ENCODE data around the gene AUNIP.

Gene AUNIP

GRCh38 chr1:25895365-25895990 is 36.2 kb upstream of the AUNIP start:
- ATAC-seq: peak; percentile 98
- H3K36me3 Mint-ChIP-seq: peaks cover 10% of the 10 kb centered on the region
- no peaks in the 10 kb centered on the region for H3K27me3 Mint-ChIP-seq
- no peaks in the 10 kb centered on the region for H3K9me3 Mint-ChIP-seq
- peak overlapping the region; percentile 73 for H3K27ac Mint-ChIP-seq
- peaks cover 9% of the 10 kb centered on the region for H3K4me1 Mint-ChIP-seq
- H3K4me3 Mint-ChIP-seq: peak overlapping the region; percentile 11

GRCh38 chr1:25893116-25893515 is 33.9 kb upstream of the AUNIP start:
- H3K4me1 Mint-ChIP-seq: peaks cover 9% of the 10 kb centered on the region
- no peak overlapping the region for H3K27ac Mint-ChIP-seq
- no peak for ATAC-seq
- H3K27me3 Mint-ChIP-seq: no peaks in the 10 kb centered on the region
- H3K4me3 Mint-ChIP-seq: no peak overlapping the region
- H3K9me3 Mint-ChIP-seq: no peaks in the 10 kb centered on the region
- H3K36me3 Mint-ChIP-seq: peaks cover 5% of the 10 kb centered on the region

GRCh38 chr1:25891606-25892005 is 32.3 kb upstream of the AUNIP start:
- Mint-ChIP-seq H3K4me1 (peaks cover 9% of the 10 kb centered on the region), H3K4me3 (no peak overlapping the region), H3K27ac (no peak overlapping the region), H3K27me3 (no peaks in the 10 kb centered on the region), H3K36me3 (no peaks in the 10 kb centered on the region), H3K9me3 (no peaks in the 10 kb centered on the region)
- ATAC-seq: no peak

GRCh38 chr1:25890239-25891034 is 31.2 kb upstream of the AUNIP start:
- Mint-ChIP-seq H3K4me1 (peaks cover 6% of the 10 kb centered on the region), H3K27me3 (no peaks in the 10 kb centered on the region), H3K27ac (no peak overlapping the region), H3K36me3 (no peaks in the 10 kb centered on the region), H3K9me3 (no peaks in the 10 kb centered on the region), H3K4me3 (no peak overlapping the region)
- no peak for ATAC-seq

- no peaks in the 10 kb centered on the region for H3K27me3 Mint-ChIP-seq
- no peaks in the 10 kb centered on the region for H3K36me3 Mint-ChIP-seq
- no peak overlapping the region for H3K27ac Mint-ChIP-seq
- no peak overlapping the region for H3K4me3 Mint-ChIP-seq
- H3K9me3 Mint-ChIP-seq: no peaks in the 10 kb centered on the region
- no peaks in the 10 kb centered on the region for H3K4me1 Mint-ChIP-seq
- no peak for ATAC-seq
Observed at GRCh38 chr1:25889470-25889869, 30.2 kb upstream of the AUNIP start.

GRCh38 chr1:25888426-25888987 is 29.2 kb upstream of the AUNIP start:
- Mint-ChIP-seq H3K4me1 (no peaks in the 10 kb centered on the region), H3K4me3 (no peak overlapping the region), H3K27ac (no peak overlapping the region), H3K27me3 (no peaks in the 10 kb centered on the region), H3K9me3 (no peaks in the 10 kb centered on the region), H3K36me3 (no peaks in the 10 kb centered on the region)
- ATAC-seq: no peak

GRCh38 chr1:25885602-25886001 is 26.3 kb upstream of the AUNIP start:
- no peaks in the 10 kb centered on the region for H3K27me3 Mint-ChIP-seq
- no peak overlapping the region for H3K4me3 Mint-ChIP-seq
- H3K9me3 Mint-ChIP-seq: no peaks in the 10 kb centered on the region
- no peak overlapping the region for H3K27ac Mint-ChIP-seq
- no peak for ATAC-seq
- H3K36me3 Mint-ChIP-seq: no peaks in the 10 kb centered on the region
- no peaks in the 10 kb centered on the region for H3K4me1 Mint-ChIP-seq

- H3K36me3 Mint-ChIP-seq: no peaks in the 10 kb centered on the region
- peaks cover 4% of the 10 kb centered on the region for H3K4me1 Mint-ChIP-seq
- H3K27ac Mint-ChIP-seq: no peak overlapping the region
- no peaks in the 10 kb centered on the region for H3K27me3 Mint-ChIP-seq
- no peak overlapping the region for H3K4me3 Mint-ChIP-seq
- ATAC-seq: no peak
- H3K9me3 Mint-ChIP-seq: no peaks in the 10 kb centered on the region
Observed at GRCh38 chr1:25881266-25881665, 22.0 kb upstream of the AUNIP start.

GRCh38 chr1:25880518-25880917 is 21.3 kb upstream of the AUNIP start:
- H3K27me3 Mint-ChIP-seq: no peaks in the 10 kb centered on the region
- no peak overlapping the region for H3K27ac Mint-ChIP-seq
- no peak for ATAC-seq
- H3K4me1 Mint-ChIP-seq: peaks cover 9% of the 10 kb centered on the region
- H3K4me3 Mint-ChIP-seq: no peak overlapping the region
- no peaks in the 10 kb centered on the region for H3K36me3 Mint-ChIP-seq
- no peaks in the 10 kb centered on the region for H3K9me3 Mint-ChIP-seq

- H3K27me3 Mint-ChIP-seq: no peaks in the 10 kb centered on the region
Observed at GRCh38 chr1:25879675-25880074, 20.4 kb upstream of the AUNIP start.

GRCh38 chr1:25878690-25879089 is 19.4 kb upstream of the AUNIP start:
- no peaks in the 10 kb centered on the region for H3K9me3 Mint-ChIP-seq
- no peak overlapping the region for H3K4me3 Mint-ChIP-seq
- ATAC-seq: no peak
- H3K27ac Mint-ChIP-seq: no peak overlapping the region
- H3K27me3 Mint-ChIP-seq: no peaks in the 10 kb centered on the region
- H3K4me1 Mint-ChIP-seq: peaks cover 22% of the 10 kb centered on the region
- no peaks in the 10 kb centered on the region for H3K36me3 Mint-ChIP-seq

More at GRCh38 chr1:25879675-25880074, 20.4 kb upstream of the AUNIP start:
- Mint-ChIP-seq H3K36me3 (no peaks in the 10 kb centered on the region), H3K4me1 (peaks cover 16% of the 10 kb centered on the region), H3K9me3 (no peaks in the 10 kb centered on the region), H3K27ac (no peak overlapping the region), H3K4me3 (no peak overlapping the region)
- ATAC-seq: no peak

- Mint-ChIP-seq H3K36me3 (no peaks in the 10 kb centered on the region), H3K9me3 (no peaks in the 10 kb centered on the region), H3K4me1 (peaks cover 37% of the 10 kb centered on the region), H3K4me3 (no peak overlapping the region), H3K27ac (no peak overlapping the region), H3K27me3 (no peaks in the 10 kb centered on the region)
- no peak for ATAC-seq
Observed at GRCh38 chr1:25877155-25877554, 17.9 kb upstream of the AUNIP start.

- H3K36me3 Mint-ChIP-seq: no peaks in the 10 kb centered on the region
- ATAC-seq: no peak
Observed at GRCh38 chr1:25876693-25877077, 17.4 kb upstream of the AUNIP start.

GRCh38 chr1:25875856-25876692 is 16.8 kb upstream of the AUNIP start:
- Mint-ChIP-seq H3K36me3 (no peaks in the 10 kb centered on the region), H3K4me1 (peaks cover 46% of the 10 kb centered on the region), H3K4me3 (peak overlapping the region; percentile 80), H3K9me3 (no peaks in the 10 kb centered on the region), H3K27me3 (no peaks in the 10 kb centered on the region), H3K27ac (peak overlapping the region; percentile 74)
- peak; percentile 61 for ATAC-seq

More at GRCh38 chr1:25876693-25877077, 17.4 kb upstream of the AUNIP start:
- Mint-ChIP-seq H3K4me1 (peaks cover 40% of the 10 kb centered on the region), H3K27me3 (no peaks in the 10 kb centered on the region), H3K27ac (peak overlapping the region; percentile 74), H3K4me3 (no peak overlapping the region), H3K9me3 (no peaks in the 10 kb centered on the region)

- Mint-ChIP-seq H3K9me3 (no peaks in the 10 kb centered on the region), H3K27ac (peak within 1 kb of the TSS; percentile 74), H3K4me3 (peak within 1 kb of the TSS; percentile 80), H3K27me3 (no peaks in the 10 kb centered on the region), H3K4me1 (peaks cover 46% of the 10 kb centered on the region), H3K36me3 (no peaks in the 10 kb centered on the region)
- peak; percentile 85 for ATAC-seq
Observed at GRCh38 chr1:25875154-25875855, 16.0 kb upstream of the AUNIP start, which contains the start of gene PAQR7. TSS of gene PAQR7 (minus strand) at chr1:25875708. CDS start at chr1:25863839, 11,869 bp downstream.
